NCI-H1092 (cell line): ENCODE measurements around the gene HHAT.
"Not testable (repeated sequence)": the region's sequence is repeated elsewhere in the genome, so short reads cannot be mapped to it uniquely, and the experiment has no call there.

Experiments
- DNase-seq: peaks from one replicate; lab custom pipeline; 2025; lab: John Stamatoyannopoulos, UW

HHAT gene

GRCh38 chr1:210313921-210314320 lies 14.8 kb upstream of the HHAT start:
- DNase-seq: no peak

DNA sequence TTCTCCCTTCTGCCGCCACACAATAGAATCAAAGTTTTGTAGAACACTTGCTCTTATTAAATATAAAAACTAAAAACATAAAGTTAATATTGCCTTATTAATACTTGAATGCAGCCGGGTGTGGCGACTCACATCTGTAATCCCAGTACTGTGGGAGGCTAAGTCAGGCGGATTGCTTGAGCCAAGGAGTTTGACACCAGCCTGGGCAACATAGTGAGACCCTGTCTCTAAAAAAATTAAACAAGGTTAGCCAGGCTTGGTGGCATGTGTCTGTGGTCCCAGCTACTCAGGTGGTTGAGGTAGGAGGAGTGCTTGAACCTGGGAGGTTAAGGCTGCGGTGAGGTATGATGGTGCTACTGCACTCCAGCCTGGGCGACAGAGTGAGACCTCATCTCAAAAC lies 13.2 kb upstream of the HHAT start:
- no peak for DNase-seq

DNA sequence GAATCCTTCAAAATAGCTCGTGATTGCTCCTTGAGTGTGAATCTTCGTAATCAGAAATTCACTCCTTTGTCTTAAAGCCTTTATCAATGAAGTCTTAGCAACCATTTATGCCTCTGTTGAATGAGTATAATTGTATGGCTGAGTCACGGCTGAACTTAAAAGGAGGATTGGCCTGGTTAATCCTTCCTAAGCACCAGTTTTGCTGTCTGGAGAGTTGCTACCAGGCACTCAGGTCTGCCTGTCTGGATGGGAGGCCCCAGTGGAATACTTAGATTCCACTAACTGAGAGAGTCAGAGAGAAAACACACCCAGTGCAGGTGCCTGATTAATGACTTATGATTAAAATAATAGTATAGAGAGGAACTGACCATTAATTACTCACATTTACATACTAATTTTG lies 7.6 kb upstream of the HHAT start:
- no peak for DNase-seq

- no peak for DNase-seq
Measured at GRCh38 chr1:210321552-210321951, 7.2 kb upstream of the HHAT start.

DNA sequence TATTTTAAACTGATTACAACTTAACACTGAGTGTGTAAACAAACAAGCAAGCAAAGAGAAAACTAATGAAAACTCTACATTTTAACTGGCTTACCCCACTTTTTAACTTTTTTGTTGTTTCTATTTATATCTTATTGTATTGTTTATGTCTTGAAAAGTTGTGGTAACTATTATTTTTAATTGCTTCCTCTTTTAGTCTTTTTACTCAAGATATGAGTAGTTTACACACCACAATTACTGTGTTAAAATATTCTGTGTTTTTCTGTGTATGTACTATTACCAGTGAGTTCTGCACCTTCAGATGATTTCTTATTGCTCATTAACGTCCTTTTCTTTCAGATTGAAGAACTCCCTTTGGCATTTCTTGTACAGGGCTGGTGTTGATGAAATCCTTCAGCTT lies 4.7 kb upstream of the HHAT start:
- no peak for DNase-seq

- DNase-seq: no peak
Measured at GRCh38 chr1:210325026-210325670, 3.6 kb upstream of the HHAT start.

DNA sequence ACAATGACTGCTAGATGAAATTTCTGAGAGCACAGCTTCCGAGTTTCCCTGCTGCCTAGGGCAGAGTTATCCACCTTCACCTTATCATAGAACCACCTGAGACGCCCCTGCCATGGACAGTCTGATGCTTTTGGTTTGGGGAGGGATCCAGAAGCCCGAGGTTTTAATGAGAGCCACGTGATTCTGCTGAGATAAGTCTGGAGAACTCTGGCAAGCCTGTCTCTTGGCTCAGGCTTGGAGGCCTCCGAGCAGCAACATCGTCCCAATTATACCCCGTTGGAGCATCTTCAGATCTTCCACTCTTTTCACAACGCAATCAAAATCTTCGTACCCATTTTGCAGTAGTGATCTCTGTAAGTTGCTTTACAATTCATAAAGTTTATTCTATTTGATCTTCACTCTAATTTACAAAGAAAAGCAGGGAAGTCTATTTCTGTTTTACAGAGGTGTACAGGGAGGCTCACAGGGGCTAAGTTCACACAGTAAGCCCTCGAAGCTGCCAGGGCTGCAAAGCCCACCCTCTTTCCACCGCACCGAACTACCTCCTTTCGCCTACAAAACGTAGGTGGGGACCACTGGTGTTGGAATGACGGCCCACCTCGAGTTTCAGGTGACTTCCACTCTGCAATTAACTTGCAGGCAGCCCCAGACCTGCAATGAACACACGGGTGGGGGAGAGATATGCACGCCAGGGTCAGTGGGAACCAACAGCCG lies 513 bp upstream of the HHAT start:
- DNase-seq: no peak

DNA sequence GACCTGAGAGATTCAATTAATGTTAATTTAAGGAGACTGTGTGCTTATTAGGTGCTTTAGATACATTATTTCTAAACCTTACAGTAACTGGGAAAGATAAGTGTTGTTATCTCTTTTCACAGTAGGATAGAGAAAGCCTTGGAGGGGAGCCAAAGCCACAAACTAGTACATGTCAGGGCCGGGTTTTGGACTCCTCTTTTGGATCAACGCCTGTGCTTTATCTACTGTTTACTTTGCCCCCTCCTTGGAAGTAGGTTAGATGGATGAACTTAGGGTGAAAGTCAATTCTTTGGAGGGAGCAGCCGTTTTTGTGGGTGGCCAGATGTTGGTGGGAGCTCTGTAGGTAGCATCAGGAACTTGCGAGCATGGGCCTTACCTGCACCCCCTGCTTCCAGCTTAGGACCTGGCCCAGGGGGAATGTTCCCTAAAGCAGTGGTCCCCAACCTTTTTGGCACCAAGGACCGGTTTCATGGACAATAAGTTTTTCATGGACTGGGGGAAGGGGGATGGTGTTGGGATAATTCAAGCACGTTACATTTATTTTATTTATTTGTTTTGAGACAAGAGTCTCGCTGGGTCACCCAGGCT lies 1.7 kb downstream of the HHAT start:
- DNase-seq: no peak

- no peak for DNase-seq
Measured at GRCh38 chr1:210332233-210332632, 3.5 kb downstream of the HHAT start.

DNA sequence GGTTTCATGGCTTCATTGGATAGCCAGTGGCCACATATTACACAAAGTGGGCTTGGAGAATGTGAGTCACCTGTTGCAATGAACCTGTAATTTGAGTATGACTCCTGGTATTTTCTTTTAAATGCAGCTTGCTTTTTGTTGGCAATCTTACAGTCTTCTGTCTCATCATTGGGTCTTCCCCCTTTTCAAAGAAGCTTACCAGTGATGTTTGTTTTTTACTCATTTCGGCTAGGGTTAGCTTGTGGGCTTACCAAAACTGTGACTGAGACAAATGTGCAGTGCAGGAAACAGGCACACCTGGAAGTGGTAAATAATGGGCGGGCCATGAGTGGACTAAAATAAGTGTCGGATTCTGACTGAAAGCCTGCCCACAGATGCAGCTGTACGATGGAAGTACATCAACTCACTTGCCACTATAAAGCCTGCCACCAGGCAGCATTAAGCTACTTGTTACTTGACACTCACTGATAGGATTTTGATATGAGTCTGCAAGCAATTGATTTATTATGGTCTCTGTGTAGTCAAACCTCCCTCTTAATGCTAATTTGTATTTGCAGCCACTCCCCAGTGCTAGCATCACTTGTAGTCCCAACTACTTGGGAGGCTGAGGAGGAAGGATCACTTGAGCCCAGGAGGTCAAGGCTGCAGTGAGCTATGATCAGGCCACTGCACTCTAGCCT lies 4.2 kb downstream of the HHAT start:
- no peak for DNase-seq

- no peak for DNase-seq
Measured at GRCh38 chr1:210335001-210335400, 6.3 kb downstream of the HHAT start.

DNA sequence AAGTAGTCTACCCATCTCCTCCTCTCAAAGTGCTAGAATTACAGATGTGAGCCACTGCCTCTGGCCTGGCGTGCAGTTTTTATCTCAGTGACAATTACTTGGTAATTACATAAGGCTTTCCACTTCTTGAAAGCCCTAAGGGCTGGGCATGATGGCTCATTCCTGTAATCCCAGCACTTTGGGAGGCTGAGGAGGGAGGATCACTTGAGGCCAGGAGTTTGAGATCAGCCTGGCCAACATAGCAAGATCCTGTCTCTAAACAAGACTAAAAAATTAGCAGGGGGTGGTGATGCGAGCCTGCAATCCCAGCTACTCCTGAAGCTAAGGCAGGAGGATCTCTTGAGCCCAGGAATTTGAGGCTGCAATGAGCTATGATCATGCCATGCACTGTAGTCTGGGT lies 7.7 kb downstream of the HHAT start:
- no peak for DNase-seq

DNA sequence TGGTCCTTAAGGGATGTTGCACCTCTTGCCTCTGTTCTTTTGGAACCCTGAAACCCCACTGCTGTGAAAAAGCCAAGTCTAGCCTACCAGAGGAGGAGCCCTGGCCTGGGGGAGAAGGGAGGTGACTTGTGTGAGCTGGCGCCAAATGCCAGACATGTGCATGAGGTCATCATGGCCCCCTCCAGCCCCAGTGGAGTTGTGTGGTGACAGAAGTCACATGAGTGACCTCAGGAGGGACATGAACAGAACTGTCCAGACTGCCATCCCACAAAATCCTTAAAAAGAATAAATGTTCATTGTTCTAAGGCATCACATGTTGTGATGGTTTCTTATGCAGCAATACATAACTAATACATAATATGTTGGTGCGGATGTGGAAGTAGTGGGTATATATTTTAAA lies 10.8 kb downstream of the HHAT start:
- no peak for DNase-seq

DNA sequence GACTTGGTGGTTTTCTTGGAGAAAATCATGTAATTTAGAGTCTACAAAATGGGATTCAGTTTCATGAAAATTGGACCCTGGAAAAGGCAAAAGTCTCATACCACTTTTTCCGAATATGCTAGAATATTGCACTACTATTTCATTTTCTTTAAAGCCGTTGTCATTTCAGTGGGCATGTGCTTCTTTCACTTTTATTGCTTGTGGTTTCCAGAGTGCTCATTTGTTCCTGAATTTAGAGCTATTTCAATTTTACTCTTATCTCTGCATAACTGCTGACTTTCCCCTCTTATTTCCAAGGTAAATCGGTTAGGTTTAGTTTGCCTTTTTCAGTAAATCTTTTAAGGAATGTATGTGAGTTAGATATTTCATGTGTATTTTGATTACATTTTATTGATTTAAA lies 11.6 kb downstream of the HHAT start:
- no peak for DNase-seq

DNA sequence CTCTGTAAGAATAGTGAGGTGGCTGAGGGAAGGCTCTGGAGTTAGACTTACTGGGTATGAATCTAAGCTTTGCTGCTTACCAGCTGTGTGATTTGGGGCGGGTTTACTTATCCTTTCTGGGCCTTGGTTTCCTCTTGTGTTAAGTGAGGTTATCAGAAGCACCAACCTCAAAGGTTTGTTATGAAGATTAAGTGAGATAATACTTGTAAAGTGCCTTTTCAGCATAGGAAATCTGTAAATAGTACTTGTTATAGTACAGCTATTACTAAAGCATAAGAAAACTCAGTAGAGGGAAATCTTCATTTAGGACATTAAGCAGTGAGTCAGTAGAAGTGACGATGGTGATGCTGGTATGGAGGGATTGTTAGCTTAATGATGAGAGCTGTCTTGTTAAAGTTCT lies 12.1 kb downstream of the HHAT start:
- DNase-seq: no peak

- DNase-seq: peak; percentile 52
Measured at GRCh38 chr1:210342986-210343780, 14.5 kb downstream of the HHAT start.

GRCh38 chr1:210344706-210345105 lies 16.0 kb downstream of the HHAT start:
- no peak for DNase-seq

GRCh38 chr1:210347112-210347511 lies 18.4 kb downstream of the HHAT start:
- DNase-seq: no peak

- no peak for DNase-seq
Measured at GRCh38 chr1:210351496-210351895, 22.8 kb downstream of the HHAT start.

- DNase-seq: no peak
Measured at GRCh38 chr1:210352575-210352974, 23.9 kb downstream of the HHAT start.

DNA sequence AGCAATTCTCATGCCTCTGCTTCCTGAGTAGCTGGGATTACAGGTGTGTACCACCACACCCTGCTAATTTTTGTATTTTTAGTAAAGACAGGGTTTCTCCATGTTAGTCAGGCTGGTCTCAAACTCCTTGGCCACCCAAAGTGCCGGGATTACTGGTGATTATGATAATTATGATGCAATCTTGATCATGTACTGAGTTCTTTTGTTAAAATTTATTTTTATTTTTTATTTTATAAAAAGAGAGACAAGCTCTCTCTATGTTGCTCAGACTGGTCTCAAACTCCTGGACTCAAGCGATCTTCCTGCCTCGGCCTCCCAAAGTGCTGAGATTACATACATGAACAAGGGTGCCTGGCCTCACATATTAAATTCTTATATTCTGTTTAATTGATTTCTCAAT lies 25.6 kb downstream of the HHAT start:
- not testable (repeated sequence) for DNase-seq

DNA sequence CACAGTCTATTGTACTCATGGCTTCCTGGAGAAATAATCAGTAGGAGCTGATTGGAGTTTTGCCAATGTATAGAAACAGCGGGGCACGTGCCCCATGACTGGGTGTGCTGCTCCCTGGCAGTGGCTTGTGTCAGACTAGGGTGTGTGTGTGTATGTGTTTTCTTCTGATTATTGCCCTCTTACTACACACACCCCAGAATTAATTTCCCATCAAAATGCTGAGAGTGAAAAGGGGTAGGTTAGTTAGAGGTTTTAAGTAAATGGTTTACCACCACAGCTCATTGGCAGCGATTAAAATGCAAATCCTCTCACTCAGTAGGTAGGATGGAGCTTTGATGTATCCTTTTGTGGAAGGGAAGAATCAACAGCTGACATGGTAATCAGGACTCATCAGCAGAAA lies 29.9 kb downstream of the HHAT start:
- DNase-seq: no peak
